ENCODE results near the gene COPG1.
"Not testable (repeated sequence)": the region's sequence is repeated elsewhere in the genome, so short reads cannot be mapped to it uniquely, and the experiment has no call there.

COPG1 gene

DNA sequence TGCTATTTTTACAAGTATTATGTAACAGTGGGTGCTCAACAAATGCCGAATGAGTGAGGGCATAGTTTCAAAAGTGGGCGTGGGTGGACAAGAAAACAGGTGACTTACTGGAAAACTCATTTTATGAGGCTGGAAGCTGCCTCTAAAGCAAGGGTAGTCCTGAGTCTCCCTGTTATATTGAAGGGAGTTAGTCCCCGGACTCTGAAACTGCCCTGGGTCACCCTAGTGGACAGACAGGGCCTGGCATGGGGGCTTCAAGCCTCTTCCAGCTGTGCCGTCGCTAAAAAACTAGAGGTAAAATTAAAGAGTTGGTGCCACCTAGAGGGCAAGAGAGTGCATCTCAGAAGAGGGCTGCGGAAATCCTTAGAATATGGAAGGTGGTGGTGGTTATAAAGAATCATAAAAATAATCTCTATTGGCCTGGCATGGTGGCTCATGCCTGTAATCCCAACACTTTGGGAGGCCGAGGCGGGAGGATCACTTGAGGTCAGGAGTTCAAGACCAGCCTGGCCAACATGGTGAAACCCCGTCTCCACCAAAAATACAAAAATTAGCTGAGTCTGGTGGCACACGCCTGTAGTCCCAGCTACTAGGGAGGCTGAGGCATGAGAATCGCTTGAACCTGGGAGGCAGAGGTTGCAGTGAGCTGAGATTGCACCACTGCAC lies 3.6 kb upstream of the COPG1 start:
- H3K9me3 ChIP-seq (ENCODE audit: severe bottlenecking); H3K4me3 ChIP-seq (ENCODE audit: severe bottlenecking); H3K27me3 ChIP-seq (ENCODE audit: insufficient read depth, poor library complexity, severe bottlenecking); DNase-seq (ENCODE audit: low spot score): not testable (repeated sequence)
- Histone ChIP-seq H3K27ac (ENCODE audit: poor library complexity, severe bottlenecking) (peak overlapping the region; percentile 46), H3K36me3 (ENCODE audit: low read depth) (peaks cover 13% of the 10 kb centered on the region; the same call in 1 of the 2 replicates), H3K4me1 (ENCODE audit: insufficient read depth, poor library complexity, severe bottlenecking) (peaks cover 14% of the 10 kb centered on the region)
- peak; percentile 74 for ATAC-seq (ENCODE audit: low read depth)
- TF ChIP-seq, protein P1, sequence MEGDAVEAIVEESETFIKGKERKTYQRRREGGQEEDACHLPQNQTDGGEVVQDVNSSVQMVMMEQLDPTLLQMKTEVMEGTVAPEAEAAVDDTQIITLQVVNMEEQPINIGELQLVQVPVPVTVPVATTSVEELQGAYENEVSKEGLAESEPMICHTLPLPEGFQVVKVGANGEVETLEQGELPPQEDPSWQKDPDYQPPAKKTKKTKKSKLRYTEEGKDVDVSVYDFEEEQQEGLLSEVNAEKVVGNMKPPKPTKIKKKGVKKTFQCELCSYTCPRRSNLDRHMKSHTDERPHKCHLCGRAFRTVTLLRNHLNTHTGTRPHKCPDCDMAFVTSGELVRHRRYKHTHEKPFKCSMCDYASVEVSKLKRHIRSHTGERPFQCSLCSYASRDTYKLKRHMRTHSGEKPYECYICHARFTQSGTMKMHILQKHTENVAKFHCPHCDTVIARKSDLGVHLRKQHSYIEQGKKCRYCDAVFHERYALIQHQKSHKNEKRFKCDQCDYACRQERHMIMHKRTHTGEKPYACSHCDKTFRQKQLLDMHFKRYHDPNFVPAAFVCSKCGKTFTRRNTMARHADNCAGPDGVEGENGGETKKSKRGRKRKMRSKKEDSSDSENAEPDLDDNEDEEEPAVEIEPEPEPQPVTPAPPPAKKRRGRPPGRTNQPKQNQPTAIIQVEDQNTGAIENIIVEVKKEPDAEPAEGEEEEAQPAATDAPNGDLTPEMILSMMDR (IDR thresholded peaks at IDR 0.05; ENCODE audit: poor library complexity, severe bottlenecking), result peak; percentile 96

DNA sequence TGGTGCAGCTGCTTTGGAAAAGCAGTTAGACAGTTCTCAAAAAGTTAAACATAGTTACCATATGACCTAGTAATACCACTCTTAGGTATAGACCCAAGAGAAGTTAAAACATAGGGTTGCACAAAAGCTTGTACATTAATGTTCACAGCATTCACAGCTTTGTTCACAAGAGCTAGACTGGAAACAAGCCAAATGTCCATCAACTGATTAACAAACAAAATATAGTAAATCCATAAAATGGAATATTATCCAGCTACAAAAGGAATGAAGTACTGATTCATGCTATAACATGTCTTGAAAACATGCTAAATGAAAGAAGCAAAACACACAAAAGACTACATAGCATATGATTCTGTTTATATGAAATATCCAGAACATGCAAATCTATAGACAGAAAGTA lies 2.8 kb upstream of the COPG1 start:
- Histone ChIP-seq H3K36me3 (ENCODE audit: low read depth) (peaks cover 19% of the 10 kb centered on the region), H3K4me1 (ENCODE audit: insufficient read depth, poor library complexity, severe bottlenecking) (peaks cover 14% of the 10 kb centered on the region), H3K27me3 (ENCODE audit: insufficient read depth, poor library complexity, severe bottlenecking) (no peaks in the 10 kb centered on the region), H3K9me3 (ENCODE audit: severe bottlenecking) (no peaks in the 10 kb centered on the region), H3K27ac (ENCODE audit: poor library complexity, severe bottlenecking) (no peak overlapping the region), H3K4me3 (ENCODE audit: severe bottlenecking) (no peak overlapping the region)
- TF ChIP-seq, protein P1 (IDR thresholded peaks at IDR 0.05; ENCODE audit: poor library complexity, severe bottlenecking), result no peak
- ATAC-seq (ENCODE audit: low read depth) (no peak), DNase-seq (ENCODE audit: low spot score) (no peak)

DNA sequence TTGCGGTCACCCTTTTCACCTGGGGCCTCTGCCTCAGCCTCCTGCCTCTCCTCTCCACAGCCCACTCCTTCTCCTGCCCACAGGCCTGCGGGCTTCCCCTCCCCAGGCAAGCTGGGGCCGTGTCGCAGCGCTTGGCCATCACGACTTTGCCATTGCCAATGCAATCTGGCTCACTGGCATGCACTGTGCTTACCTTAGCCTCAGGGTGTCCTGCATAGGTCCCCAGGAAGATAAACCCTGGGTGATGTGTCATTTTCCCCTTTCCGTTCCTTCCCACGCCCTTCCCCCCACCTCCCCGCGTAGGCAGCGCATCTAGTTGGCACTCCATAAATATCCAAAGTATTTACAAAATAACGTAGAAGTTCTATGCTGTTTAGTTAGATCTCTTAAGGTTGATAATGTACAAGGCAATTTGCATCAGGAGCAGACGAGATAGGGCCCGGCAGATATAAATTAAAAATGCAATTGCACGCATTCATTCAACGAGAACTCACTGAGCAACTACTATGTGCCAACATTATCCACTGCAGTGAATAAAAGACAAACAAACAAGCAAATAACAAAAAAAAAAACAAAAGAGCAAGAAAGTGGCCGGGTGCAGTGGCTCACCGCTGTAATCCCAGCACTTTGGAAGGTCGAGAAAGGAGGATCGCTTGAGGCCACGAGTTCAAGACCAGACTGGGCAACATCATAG lies 973 bp upstream of the COPG1 start:
- H3K4me1 ChIP-seq (ENCODE audit: insufficient read depth, poor library complexity, severe bottlenecking), result peaks cover 14% of the 10 kb centered on the region
- no peak for DNase-seq (ENCODE audit: low spot score)
- peak overlapping the region; percentile 93 for H3K4me3 ChIP-seq (ENCODE audit: severe bottlenecking)
- no peak for ATAC-seq (ENCODE audit: low read depth)
- no peaks in the 10 kb centered on the region for H3K27me3 ChIP-seq (ENCODE audit: insufficient read depth, poor library complexity, severe bottlenecking)
- no peaks in the 10 kb centered on the region for H3K9me3 ChIP-seq (ENCODE audit: severe bottlenecking)
- TF ChIP-seq, protein P1 (IDR thresholded peaks at IDR 0.05; ENCODE audit: poor library complexity, severe bottlenecking), result no peak
- peak overlapping the region; percentile 59 for H3K27ac ChIP-seq (ENCODE audit: poor library complexity, severe bottlenecking)
- H3K36me3 ChIP-seq (ENCODE audit: low read depth), result peaks cover 37% of the 10 kb centered on the region

DNA sequence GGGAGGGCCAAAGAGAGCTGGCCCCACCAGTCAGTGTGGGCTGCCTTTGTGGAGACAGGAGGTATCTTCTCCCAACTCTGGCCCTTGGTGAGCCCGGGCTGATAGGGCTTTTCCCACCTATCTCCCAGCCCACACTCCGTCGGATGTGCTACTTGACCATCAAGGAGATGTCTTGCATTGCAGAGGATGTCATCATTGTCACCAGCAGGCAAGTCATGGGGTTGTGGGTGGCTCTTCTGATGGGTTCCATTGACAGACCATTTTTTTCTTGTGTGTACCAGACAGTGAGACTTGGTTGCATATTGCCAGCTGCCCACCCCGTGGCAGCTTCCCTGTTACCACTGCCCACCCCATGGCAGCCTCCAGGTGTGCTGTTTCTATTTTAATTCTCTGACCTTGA lies 3.3 kb downstream of the COPG1 start:
- H3K27me3 ChIP-seq (ENCODE audit: insufficient read depth, poor library complexity, severe bottlenecking), result no peaks in the 10 kb centered on the region
- no peaks in the 10 kb centered on the region for H3K9me3 ChIP-seq (ENCODE audit: severe bottlenecking)
- H3K36me3 ChIP-seq (ENCODE audit: low read depth), result peaks cover 80% of the 10 kb centered on the region
- no peak for DNase-seq (ENCODE audit: low spot score)
- no peak for ATAC-seq (ENCODE audit: low read depth)
- TF ChIP-seq, protein P1 (IDR thresholded peaks at IDR 0.05; ENCODE audit: poor library complexity, severe bottlenecking), result no peak
- H3K27ac ChIP-seq (ENCODE audit: poor library complexity, severe bottlenecking), result no peak overlapping the region
- peaks cover 4% of the 10 kb centered on the region for H3K4me1 ChIP-seq (ENCODE audit: insufficient read depth, poor library complexity, severe bottlenecking)
- H3K4me3 ChIP-seq (ENCODE audit: severe bottlenecking), result no peak overlapping the region
